ENCODE results near the gene SEC22B.
A peak's percentile ranks its signal among the peaks of the same experiment; 100 is the strongest.
"Not testable (repeated sequence)": the region's sequence is repeated elsewhere in the genome, so short reads cannot be mapped to it uniquely, and the experiment has no call there.

The SEC22B gene

DNA sequence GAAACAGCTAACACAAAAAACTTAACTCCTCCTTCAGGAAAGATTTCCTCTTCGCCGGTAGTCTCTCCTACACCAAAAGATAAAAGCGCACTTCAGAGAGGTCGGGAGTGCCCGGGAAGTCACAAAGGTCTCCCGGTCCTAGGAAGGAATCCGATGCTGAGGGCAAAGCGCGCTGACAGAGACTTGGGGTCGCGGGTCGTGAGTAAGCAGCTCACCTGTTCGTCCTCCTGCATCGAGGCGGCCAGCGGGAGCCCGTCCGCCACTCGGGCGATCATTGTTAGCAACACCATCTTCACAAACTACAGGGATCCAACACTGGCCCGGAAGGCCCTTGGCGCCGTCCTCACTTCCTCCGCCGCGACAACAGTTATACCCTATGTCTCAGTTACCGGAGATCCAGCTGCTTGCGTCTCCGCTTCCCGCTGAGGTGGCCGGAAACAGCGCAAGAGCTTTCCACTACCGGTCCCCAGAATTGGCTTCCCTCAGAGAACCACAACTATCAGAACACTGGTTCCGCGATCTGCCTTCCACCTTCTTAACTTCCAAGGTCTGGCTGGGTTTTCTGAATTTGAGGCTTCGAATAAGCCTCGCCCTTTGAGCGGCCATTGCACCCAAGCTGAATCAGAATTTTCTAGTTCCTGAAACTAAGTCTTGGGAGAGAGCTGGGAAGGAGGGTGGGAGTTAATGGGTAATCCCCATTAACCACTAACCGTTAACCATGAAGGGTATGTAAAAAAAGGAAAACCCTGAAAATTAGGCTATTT, at the start of gene SEC22B:
Gene SEC22B (minus strand): TSS at position 429 of the 764 bp plus-strand sequence. CDS start 139 bp downstream, at position 290.
- ATAC-seq (peak; percentile 100), DNase-seq (ENCODE audit: low spot score in 2 of 2) (peak; percentile 78 to 96)
- peak within 1 kb of the TSS; percentile 99 for H3K4me3 Mint-ChIP-seq
- no peaks in the 10 kb centered on the region for H3K4me1 Mint-ChIP-seq
- peak within 1 kb of the TSS; percentile 100 for H3K27ac Mint-ChIP-seq
- no peaks in the 10 kb centered on the region for H3K9me3 Mint-ChIP-seq
- peaks cover 12% of the 10 kb centered on the region for H3K36me3 Mint-ChIP-seq

DNA sequence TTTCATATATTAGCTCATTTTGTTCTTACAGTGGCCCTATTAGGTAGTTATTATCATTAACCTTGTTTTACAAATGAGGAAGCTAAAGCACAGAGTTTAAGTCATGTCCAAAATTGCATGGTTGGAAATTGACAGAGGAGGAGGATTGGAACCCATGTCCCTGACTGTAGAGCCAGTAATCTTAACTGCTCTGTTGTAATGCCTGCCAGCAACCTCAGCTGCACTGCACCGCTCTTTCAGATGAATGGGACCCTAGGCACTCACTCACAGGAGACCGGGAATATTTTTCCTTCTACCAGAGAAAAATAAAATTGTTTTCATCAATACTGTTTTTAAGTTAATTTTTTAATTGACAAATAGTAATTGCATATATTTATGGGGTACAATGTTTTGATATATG, 41.6 kb upstream of the SEC22B start:
- DNase-seq (ENCODE audit: low spot score in 2 of 2); H3K36me3 Mint-ChIP-seq; H3K4me3 Mint-ChIP-seq; H3K27ac Mint-ChIP-seq; ATAC-seq; H3K4me1 Mint-ChIP-seq; H3K9me3 Mint-ChIP-seq: not testable (repeated sequence)

DNA sequence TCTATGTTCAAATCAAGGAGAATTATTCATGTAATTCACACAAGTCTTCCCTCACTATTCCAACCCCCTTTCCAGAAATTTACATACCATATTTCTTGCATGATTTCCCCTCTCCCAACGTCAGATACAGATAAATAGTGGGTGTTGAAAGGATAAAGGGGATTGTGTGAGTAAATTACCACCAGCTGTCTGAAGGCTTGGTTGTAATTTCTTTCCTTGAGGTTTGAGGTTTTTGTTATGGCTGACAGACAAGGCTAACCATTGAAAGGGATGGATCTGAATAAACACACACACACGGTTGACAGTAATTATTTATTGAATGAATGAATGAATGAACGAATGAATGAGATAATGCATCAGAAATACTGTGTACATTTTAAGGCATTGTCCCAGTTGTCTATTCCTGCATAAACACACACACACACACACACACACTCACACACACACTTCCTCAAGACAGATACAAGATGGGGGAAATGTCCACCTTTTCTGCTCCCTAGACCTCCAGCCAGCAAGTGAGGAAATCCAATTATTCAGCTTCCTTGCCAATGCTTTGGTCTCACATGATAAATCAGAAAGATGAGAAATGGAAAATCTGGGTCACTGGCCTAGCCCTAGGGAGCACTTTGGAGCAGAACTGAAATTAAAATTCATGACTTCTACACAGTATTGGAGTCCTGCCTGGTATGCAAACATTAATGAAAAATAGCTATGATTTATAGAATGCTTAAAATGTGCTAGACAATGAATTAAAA, 41.0 kb upstream of the SEC22B start:
- not testable (repeated sequence) for DNase-seq (ENCODE audit: low spot score in 2 of 2); ATAC-seq; H3K4me1 Mint-ChIP-seq; H3K4me3 Mint-ChIP-seq; H3K27ac Mint-ChIP-seq; H3K9me3 Mint-ChIP-seq; H3K36me3 Mint-ChIP-seq

DNA sequence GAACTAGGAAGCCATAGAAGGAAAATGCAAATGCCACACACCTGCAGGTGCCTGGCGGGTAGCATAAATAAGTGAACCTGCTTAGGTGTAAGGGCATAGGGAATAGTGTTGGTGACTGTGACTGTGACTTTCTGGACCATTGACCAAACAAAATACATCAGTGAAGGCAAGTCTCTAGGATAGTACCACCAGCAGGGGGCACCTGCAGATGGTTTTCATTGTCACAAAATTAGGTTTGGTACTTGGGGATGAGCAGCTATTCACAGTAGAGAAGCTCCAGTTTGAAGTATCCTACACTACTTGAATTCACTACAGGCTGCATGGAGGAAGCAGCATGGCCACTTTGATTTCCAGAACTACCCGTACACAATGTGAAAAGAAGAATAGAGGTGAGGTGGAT, 37.3 kb upstream of the SEC22B start:
- ATAC-seq, result peak; percentile 75
- H3K27ac Mint-ChIP-seq; DNase-seq (ENCODE audit: low spot score in 2 of 2); H3K36me3 Mint-ChIP-seq; H3K9me3 Mint-ChIP-seq; H3K4me1 Mint-ChIP-seq; H3K4me3 Mint-ChIP-seq: not testable (repeated sequence)

DNA sequence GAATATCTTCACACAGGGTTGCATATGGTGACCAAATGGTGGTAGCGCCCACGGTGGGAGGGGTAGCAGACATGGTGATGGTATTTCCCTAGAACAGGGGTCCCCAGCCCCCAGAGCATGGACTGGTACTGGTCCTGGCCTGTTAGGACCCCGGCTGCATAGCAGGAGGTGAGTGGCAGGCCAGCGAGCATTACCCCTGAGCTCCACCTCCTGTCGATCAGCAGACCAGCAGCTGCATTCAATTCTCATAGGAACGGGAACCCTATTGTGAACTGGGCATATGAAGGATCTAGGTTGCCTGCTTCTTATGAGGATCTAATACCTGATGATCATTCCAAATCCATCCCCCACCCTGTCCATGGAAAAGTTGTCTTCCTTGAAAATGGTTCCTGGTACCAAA, 34.4 kb upstream of the SEC22B start:
- H3K9me3 Mint-ChIP-seq; ATAC-seq; H3K4me1 Mint-ChIP-seq; H3K36me3 Mint-ChIP-seq; H3K27ac Mint-ChIP-seq; DNase-seq (ENCODE audit: low spot score in 2 of 2); H3K4me3 Mint-ChIP-seq: not testable (repeated sequence)

DNA sequence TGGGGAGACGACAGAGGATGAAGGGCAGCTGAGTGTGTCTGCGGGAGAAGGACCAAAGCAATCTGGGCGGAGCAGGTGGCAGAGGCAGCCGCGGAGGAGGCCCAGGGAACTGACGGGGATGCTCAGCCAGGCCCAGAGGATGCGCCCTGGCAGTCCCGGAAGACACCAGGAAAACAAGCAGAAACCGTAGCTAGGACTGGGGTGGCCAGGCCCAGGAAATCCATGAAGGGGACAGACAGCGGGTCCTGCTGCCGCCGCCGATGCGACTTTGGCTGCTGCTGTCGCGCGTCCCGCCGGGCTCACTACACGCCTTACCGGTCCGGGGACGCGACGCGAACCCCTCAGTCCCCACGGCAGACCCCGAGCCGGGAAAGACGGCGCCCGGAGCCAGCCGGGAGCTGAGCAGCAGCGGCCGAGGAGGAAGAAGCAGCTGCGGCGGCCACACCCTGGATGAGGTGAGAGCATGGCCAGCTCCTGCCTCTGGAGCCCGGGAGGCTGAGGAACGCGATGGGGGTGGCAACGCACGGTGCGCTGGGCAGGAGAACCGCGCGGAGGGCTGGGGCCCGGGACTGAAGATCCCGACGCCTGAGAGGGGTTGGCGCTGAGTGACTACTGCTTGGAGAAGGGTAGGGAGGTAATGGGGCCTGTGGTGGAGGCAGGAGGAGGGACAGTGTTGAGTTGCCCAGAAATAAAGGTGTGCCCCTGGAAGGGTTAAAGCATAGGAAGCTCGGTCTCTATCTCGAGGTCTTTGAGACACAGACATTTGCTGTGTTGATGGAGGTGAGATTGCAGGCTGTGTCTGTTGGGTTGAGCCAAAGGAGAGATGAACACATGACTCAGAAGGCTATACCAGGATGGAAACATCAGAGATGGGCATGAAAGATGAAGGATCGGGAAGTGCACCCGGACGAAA, 20.8 kb upstream of the SEC22B start:
- H3K4me3 Mint-ChIP-seq, result peak overlapping the region; percentile 38
- H3K27ac Mint-ChIP-seq, H3K4me1 Mint-ChIP-seq: not testable (repeated sequence)

DNA sequence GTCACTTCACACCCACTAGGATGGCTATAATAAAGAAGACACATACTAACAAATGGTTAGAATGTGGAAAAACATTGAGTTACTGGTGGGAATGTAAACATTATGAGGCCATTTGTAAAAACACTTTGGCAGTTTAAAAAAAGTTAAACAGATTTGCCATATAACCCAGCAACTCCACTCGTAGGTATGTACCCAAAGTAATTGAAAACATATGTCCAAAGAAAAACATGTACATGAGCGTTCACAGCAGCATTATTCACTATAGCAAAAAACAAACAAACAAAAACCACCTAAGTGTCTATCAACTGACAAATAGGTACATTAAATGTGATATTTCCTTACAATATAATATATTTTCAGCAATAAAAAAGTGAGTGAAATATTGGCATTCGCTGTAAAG, 12.3 kb upstream of the SEC22B start:
- H3K36me3 Mint-ChIP-seq; H3K4me3 Mint-ChIP-seq; H3K4me1 Mint-ChIP-seq; H3K27ac Mint-ChIP-seq; H3K9me3 Mint-ChIP-seq; ATAC-seq; DNase-seq (ENCODE audit: low spot score in 2 of 2): not testable (repeated sequence)

More for the DNA sequence above, 20.8 kb upstream of the SEC22B start:
- not testable (repeated sequence) for H3K36me3 Mint-ChIP-seq, H3K9me3 Mint-ChIP-seq
- peak in 1 of 2 donors; percentile 57 for DNase-seq (ENCODE audit: low spot score in 2 of 2)
- ATAC-seq, result peak; percentile 43

DNA sequence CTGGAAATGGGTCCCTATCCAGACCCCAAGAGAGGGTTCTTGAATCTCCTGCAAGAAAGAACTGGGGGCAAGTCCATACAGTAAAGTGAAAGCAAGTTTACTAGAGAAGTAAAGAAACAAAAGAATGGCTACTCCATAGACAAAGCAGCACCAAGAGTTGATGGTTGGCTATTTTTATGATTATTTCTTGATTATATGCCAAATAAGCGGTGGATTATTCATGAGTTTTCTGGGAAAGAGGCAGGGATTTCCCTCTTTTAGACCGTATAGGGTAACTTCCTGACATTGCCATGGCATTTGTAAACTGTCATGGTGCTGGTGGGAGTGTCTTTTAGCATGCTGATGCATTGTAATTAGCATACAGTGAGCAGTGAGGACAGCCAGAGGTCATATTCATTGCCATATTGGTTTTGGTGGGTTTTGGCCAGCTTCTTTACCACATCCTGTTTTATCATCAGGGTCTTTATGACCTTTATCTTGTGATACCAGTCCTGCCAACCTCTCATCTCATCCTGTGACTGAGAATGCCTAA, 5.9 kb upstream of the SEC22B start:
- H3K36me3 Mint-ChIP-seq; H3K4me1 Mint-ChIP-seq; H3K27ac Mint-ChIP-seq; H3K9me3 Mint-ChIP-seq; DNase-seq (ENCODE audit: low spot score in 2 of 2); H3K4me3 Mint-ChIP-seq: not testable (repeated sequence)
- ATAC-seq, result peak; percentile 73

DNA sequence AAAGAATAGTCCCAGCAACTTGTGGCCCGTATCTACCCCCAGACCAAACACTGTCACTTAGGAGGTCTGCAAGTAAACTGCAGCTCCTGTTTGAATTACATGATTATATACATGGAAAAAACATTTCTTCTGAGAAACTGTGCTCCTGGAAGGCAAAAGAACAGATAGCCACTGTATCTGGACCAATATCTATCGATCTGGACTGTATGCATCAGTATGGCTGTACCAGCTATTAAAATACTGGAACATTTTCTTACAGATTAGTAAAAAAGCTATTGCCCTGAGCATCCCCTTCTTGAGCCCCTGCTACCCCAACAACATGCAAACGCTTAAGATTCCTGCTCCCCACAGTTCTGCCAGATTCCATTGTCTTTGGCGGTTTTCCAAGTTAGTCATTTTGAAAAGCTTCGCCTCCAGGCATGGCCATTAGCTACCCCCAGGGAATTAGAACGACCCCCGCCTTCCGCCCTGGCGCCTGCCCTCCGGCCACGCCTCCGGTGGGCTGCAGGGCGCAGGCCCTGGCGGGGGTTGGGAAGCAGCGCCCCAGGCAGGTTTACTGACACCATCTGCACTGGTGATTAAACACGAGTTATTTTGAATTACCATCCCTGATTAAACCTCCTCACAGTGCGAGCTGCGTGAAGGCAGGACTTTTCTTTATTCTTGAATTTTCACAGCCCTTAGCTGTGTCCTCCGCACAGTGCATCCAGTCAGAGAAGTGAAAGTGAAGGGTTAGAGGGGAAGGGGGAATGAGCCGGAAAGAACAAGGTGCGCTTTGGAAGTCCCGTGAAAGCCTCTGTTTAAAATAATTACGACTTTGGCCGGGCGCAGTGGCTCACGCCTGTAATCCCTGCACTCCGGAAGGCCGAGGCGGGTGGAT, 3.7 kb upstream of the SEC22B start:
- not testable (repeated sequence) for ATAC-seq; DNase-seq (ENCODE audit: low spot score in 2 of 2); H3K9me3 Mint-ChIP-seq; H3K27ac Mint-ChIP-seq; H3K4me1 Mint-ChIP-seq; H3K4me3 Mint-ChIP-seq
- peaks cover 12% of the 10 kb centered on the region for H3K36me3 Mint-ChIP-seq

DNA sequence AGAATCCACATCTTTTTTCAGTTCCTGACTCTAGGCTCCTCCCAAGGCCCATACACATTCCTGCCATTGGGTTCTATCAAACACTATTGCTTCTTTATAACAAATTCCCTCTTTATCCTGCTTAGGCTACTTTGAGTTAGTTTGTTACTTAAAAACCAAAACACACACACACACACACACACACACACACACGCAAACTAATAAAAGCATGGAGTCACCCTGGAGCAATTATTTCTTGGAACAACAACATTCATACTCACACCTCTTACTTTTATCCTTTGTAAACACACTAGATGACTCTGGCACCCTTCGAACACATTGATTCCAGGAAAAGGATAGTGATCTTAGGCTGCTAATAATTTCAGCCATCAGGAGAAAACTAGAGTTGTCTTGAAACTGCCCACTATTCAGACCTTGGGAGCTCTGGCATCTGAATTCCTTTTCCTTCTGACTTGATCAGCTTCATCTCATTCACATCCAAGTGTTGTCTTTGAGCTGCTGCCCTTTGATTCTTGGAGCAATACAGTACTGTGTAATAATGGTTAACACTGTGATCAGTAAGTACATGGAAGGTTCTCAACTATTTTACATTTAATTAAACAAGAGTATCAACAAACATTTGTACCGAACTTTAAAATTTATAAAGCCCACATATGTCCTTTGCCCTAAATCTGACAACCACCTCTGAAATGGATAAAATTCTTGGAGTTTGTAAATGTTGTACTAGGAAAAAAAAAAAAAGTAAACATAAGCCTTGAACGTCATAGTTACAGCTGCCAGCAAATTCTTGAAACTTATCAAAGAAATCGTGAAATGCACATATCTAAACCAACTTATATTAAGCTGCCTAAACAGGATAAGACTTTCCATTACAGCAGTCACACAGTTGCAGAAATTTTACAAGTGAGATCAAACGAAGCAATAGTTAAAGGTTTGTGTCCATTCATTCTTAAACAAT, 2.8 kb upstream of the SEC22B start:
- no peak overlapping the region for H3K27ac Mint-ChIP-seq
- no peaks in the 10 kb centered on the region for H3K9me3 Mint-ChIP-seq
- DNase-seq (ENCODE audit: low spot score in 2 of 2) (no peak), ATAC-seq (no peak)
- H3K4me1 Mint-ChIP-seq, result no peaks in the 10 kb centered on the region
- no peak overlapping the region for H3K4me3 Mint-ChIP-seq
- peaks cover 12% of the 10 kb centered on the region for H3K36me3 Mint-ChIP-seq

DNA sequence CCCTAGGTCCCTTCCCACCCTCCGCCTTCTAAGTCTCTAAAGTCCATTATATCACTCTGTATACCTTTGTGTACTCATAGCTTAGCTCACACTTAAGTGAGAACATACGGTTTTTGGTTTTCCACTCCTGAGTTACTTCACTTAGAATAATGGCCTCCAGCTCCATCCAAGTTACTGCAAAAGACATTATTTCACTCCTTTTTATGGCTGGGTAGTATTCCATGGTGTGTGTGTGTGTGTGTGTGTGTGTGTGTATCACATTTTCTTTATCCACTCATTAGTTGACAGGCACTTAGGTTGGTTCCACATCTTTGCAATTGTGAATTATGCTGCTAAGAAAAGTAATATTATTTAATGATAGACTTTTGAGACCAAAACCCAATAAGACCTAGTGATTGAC, 1.7 kb upstream of the SEC22B start:
- not testable (repeated sequence) for DNase-seq (ENCODE audit: low spot score in 2 of 2); H3K9me3 Mint-ChIP-seq; H3K4me3 Mint-ChIP-seq; ATAC-seq; H3K4me1 Mint-ChIP-seq; H3K27ac Mint-ChIP-seq
- peaks cover 12% of the 10 kb centered on the region for H3K36me3 Mint-ChIP-seq

DNA sequence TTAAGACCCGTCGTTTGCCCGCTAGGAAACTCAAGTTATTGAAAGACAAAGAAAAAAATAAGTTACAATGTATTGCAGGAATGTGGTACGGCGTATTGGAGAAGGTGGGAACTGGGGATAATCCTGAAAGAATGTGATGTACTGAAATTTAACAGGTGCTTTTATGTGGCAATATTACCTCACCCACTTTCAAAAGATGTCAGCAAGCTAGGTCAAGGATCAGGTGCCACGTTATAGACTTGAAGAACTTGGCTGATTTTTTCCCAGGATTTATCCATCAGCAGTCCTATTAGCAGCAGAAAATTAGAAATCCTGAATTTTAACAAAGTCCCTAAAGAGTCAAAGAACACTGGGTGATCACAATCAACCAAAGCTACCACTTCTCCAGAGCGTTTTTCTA, 632 bp downstream of the SEC22B start:
- Mint-ChIP-seq H3K4me3 (peak overlapping the region; percentile 99), H3K36me3 (peaks cover 12% of the 10 kb centered on the region), H3K27ac (peak overlapping the region; percentile 100)
- H3K9me3 Mint-ChIP-seq; DNase-seq (ENCODE audit: low spot score in 2 of 2); H3K4me1 Mint-ChIP-seq; ATAC-seq: not testable (repeated sequence)

DNA sequence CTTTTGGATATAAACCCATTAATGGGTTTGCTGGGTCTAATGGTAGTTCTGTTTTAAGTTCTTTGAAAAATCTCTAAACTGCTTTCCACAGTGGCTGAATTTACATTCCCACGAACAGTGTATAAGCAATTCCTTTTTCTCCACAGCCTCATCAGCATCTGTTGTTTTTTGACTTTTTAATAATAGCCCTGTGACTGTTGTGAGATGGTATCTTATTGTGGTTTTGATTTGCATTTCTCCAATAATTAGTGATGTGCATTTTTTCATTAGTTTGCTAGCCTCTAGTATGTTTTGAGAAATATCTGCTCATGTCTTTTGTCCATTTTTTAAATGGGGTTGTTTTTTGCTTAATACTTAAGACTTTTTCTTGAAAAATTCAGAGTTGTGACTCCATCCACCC, 11.6 kb downstream of the SEC22B start:
- not testable (repeated sequence) for H3K9me3 Mint-ChIP-seq; DNase-seq (ENCODE audit: low spot score in 2 of 2); H3K27ac Mint-ChIP-seq; H3K4me3 Mint-ChIP-seq; ATAC-seq; H3K4me1 Mint-ChIP-seq
- peaks cover 50% of the 10 kb centered on the region for H3K36me3 Mint-ChIP-seq

Measured in stimulated activated effector memory CD8-positive, alpha-beta T cell treated with anti-CD3 and anti-CD28 coated beads, Interleukin-12 subunit alpha, Interleukin-12 subunit beta, amount 100 ng/mL, for 72 hours (primary cell).